Suprapubic skin (tissue), 4 donors: ENCODE results near the gene TAC1. TPM values are rescaled to one million over a fixed set of nuclear protein-coding genes. Genes with fewer than 3 reads are reported as not detected.
A peak's percentile ranks its signal among the peaks of the same experiment; 100 is the strongest.

Experiments used
- DNase-seq, 2 donors: peaks; one replicate each; pipeline ENCODE4 v3.0.0-alpha.2; 2019; ENCODE audit warnings: low spot score in 2 of 2
- H3K27ac ChIP-seq: fragments of 200-600 bp; sonication (generic); one replicate; pipeline ENCODE4 v1.5.1; 2019
- H3K27me3 ChIP-seq: fragments of 200-600 bp; sonication (generic); one replicate; pipeline ENCODE4 v1.5.1; 2019
- H3K36me3 ChIP-seq: fragments of 200-600 bp; sonication (generic); one replicate; pipeline ENCODE4 v1.5.1; 2019
- H3K4me1 ChIP-seq: fragments of 200-600 bp; sonication (generic); one replicate; pipeline ENCODE4 v1.5.1; 2019
- H3K4me3 ChIP-seq: fragments of 200-600 bp; sonication (generic); one replicate; pipeline ENCODE4 v1.5.1; 2019; ENCODE audit warnings: mild to moderate bottlenecking
- H3K9me3 ChIP-seq: fragments of 200-600 bp; sonication (generic); one replicate; pipeline ENCODE4 v1.5.1; 2019
- EP300 ChIP-seq: sonication (generic); formaldehyde crosslinking; IDR thresholded peaks from one replicate; pipeline ENCODE4 v1.6.1; 2017; ENCODE audit warnings: antibody characterized with exemption
- POLR2A ChIP-seq, 2 donors: fragments of 450-650 bp; IDR thresholded peaks; one replicate each; pipeline ENCODE4 v1.6.1; 2017; ENCODE audit warnings: antibody characterized with exemption in 2 of 2, mild to moderate bottlenecking in 2 of 2, moderate library complexity in 2 of 2
- POLR2AphosphoS5 ChIP-seq, 3 donors: sonication (generic); formaldehyde crosslinking; IDR thresholded peaks; one replicate each; pipeline ENCODE4 v1.6.1; 2017; ENCODE audit warnings: antibody characterized with exemption in 3 of 3
- WGBS: methylation state at CpG from one replicate; pipeline ENCODE4 v1.1.5; 2018; 5-methylcytosine and 5-hydroxymethylcytosine counted together
- total RNA-seq, 4 donors: library from RNA; depleted of rRNA; stranded (reverse); fragments of >200 nt; gene quantifications; one replicate each; pipeline ENCODE4 v1.1.0, GENCODE V29; 2016
- TF ChIP-seq, protein P1 (sequence below), 2 donors: fragments of 200-600 bp in 1 of 2; fragments of 450-650 bp in 1 of 2; sonication (generic) in 1 of 2; IDR thresholded peaks; one replicate each; pipeline ENCODE4 v1.5.1; 2016 to 2019; ENCODE audit warnings: antibody characterized with exemption in 2 of 2, mild to moderate bottlenecking in 1 of 2, moderate library complexity in 1 of 2

Gene TAC1, protein sequence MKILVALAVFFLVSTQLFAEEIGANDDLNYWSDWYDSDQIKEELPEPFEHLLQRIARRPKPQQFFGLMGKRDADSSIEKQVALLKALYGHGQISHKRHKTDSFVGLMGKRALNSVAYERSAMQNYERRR
- total RNA-seq, result 10 to 100 TPM in 1 of 4 donors, 1 to 10 TPM in 2, not detected in 1; 1.1 to 12.2 (median 1.7) TPM

- no peak for TF ChIP-seq POLR2AphosphoS5 (IDR thresholded peaks at IDR 0.05)
- TF ChIP-seq EP300, result no peak
- TF ChIP-seq POLR2A (IDR thresholded peaks at IDR 0.05), result no peak
- TF ChIP-seq, protein P1, sequence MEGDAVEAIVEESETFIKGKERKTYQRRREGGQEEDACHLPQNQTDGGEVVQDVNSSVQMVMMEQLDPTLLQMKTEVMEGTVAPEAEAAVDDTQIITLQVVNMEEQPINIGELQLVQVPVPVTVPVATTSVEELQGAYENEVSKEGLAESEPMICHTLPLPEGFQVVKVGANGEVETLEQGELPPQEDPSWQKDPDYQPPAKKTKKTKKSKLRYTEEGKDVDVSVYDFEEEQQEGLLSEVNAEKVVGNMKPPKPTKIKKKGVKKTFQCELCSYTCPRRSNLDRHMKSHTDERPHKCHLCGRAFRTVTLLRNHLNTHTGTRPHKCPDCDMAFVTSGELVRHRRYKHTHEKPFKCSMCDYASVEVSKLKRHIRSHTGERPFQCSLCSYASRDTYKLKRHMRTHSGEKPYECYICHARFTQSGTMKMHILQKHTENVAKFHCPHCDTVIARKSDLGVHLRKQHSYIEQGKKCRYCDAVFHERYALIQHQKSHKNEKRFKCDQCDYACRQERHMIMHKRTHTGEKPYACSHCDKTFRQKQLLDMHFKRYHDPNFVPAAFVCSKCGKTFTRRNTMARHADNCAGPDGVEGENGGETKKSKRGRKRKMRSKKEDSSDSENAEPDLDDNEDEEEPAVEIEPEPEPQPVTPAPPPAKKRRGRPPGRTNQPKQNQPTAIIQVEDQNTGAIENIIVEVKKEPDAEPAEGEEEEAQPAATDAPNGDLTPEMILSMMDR (IDR thresholded peaks at IDR 0.05), result no peak
Measured at GRCh38 chr7:97731736-97732564, at the start of gene TAC1. Gene TAC1, plus strand, starts transcription at chr7:97732086. Its CDS starts 527 bp downstream, at chr7:97732613.

DNA sequence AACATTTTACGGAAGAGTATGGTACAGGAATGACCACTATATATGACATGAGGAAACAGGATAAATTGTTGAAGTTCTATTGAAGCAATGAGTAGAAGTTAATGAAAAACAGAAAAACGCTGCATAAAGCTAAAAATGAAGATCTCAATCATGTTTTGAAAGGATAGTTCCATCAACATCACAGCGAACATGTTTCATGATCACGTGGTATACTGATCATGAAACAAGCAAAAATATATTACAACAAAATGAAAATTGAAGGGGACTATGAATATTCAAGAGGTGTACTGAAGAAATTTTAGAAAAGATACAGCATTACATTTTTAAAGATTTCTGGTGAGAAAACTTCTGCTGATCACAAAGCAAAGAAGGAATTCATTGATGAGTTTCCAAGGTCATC, 45.9 kb upstream of the TAC1 start:
- no peaks in the 10 kb centered on the region for H3K27me3 ChIP-seq
- TF ChIP-seq EP300 (no peak), POLR2A (IDR thresholded peaks at IDR 0.05) (no peak), POLR2AphosphoS5 (IDR thresholded peaks at IDR 0.05) (no peak)
- TF ChIP-seq, protein P1 (IDR thresholded peaks at IDR 0.05), result no peak
- H3K4me3 ChIP-seq, result no peak overlapping the region
- 75% methylated on average over 4 of the region's 4 CpGs for WGBS
- H3K4me1 ChIP-seq, result no peaks in the 10 kb centered on the region
- H3K36me3 ChIP-seq, result no peaks in the 10 kb centered on the region
- H3K9me3 ChIP-seq, result no peaks in the 10 kb centered on the region
- H3K27ac ChIP-seq, result no peak overlapping the region
- no peak for DNase-seq

More at GRCh38 chr7:97731736-97732564, at the start of gene TAC1:
- peak within 1 kb of the TSS; percentile 15 for H3K4me3 ChIP-seq
- peaks cover 24% of the 10 kb centered on the region for H3K4me1 ChIP-seq
- no peak for DNase-seq
- no peak within 1 kb of the TSS for H3K27ac ChIP-seq
- H3K36me3 ChIP-seq, result no peaks in the 10 kb centered on the region
- H3K27me3 ChIP-seq, result peaks cover 63% of the 10 kb centered on the region
- H3K9me3 ChIP-seq, result no peaks in the 10 kb centered on the region
- WGBS, result 4% methylated on average over 36 of the region's 57 CpGs

DNA sequence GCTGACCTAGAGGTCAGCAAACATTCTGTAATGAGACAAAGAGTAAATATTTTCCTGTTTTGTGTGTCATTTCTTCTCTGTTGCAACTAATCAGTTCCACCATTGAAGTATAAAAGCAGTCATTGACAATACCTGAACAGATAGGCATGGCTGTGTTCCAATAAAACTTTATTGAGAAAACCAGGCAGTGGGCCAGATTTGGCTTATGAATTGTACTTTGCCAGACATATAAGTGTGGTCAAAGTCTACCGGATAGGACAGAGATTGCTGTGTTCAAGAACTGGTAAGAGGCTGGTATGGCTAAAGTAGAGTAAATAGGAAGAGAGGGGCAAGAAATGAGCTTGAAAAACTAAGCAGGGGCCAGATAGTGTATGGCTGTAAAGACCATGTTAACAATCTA, 38.3 kb upstream of the TAC1 start:
- no peak for DNase-seq
- no peaks in the 10 kb centered on the region for H3K36me3 ChIP-seq
- H3K9me3 ChIP-seq, result peaks cover 3% of the 10 kb centered on the region
- no peaks in the 10 kb centered on the region for H3K27me3 ChIP-seq
- no peak for TF ChIP-seq POLR2A (IDR thresholded peaks at IDR 0.05)
- TF ChIP-seq, protein P1 (IDR thresholded peaks at IDR 0.05), result no peak
- no peak for TF ChIP-seq EP300
- no peak for TF ChIP-seq POLR2AphosphoS5 (IDR thresholded peaks at IDR 0.05)
- no peak overlapping the region for H3K27ac ChIP-seq
- H3K4me1 ChIP-seq, result no peaks in the 10 kb centered on the region
- WGBS, result 91% methylated on average over 1 of the region's 1 CpG
- no peak overlapping the region for H3K4me3 ChIP-seq

- WGBS, result 92% methylated on average over 2 of the region's 2 CpGs
- peaks cover 3% of the 10 kb centered on the region for H3K9me3 ChIP-seq
- no peak overlapping the region for H3K4me3 ChIP-seq
- no peak for DNase-seq
- H3K27ac ChIP-seq, result no peak overlapping the region
- TF ChIP-seq POLR2A (IDR thresholded peaks at IDR 0.05), result no peak
- TF ChIP-seq, protein P1 (IDR thresholded peaks at IDR 0.05), result no peak
- TF ChIP-seq EP300, result no peak
- TF ChIP-seq POLR2AphosphoS5 (IDR thresholded peaks at IDR 0.05), result no peak
- H3K27me3 ChIP-seq, result no peaks in the 10 kb centered on the region
- no peaks in the 10 kb centered on the region for H3K4me1 ChIP-seq
- no peaks in the 10 kb centered on the region for H3K36me3 ChIP-seq
Measured at GRCh38 chr7:97694355-97694754, 37.5 kb upstream of the TAC1 start.

DNA sequence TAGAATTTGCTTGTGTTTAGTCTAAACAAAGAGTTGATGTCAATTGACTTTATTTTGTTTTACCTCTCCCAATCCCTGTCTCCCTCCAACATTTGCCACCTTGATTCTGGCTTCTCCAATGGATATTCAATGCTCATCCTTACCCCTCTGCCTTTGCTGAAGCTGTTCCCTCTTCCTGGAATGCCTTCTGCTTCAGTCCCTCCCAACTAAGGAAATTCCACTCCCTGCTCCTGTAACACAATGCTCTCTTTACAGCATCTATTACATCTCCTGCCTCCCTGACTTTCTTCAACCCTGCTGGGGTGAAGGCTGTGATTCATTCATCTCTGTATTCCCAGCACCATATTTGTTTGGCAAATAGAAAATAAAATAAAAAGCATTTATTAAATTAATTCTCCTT, 34.5 kb upstream of the TAC1 start:
- H3K27ac ChIP-seq, result no peak overlapping the region
- H3K4me1 ChIP-seq, result no peaks in the 10 kb centered on the region
- DNase-seq, result no peak
- H3K4me3 ChIP-seq, result no peak overlapping the region
- H3K27me3 ChIP-seq, result no peaks in the 10 kb centered on the region
- H3K36me3 ChIP-seq, result no peaks in the 10 kb centered on the region
- TF ChIP-seq POLR2AphosphoS5 (IDR thresholded peaks at IDR 0.05) (no peak), EP300 (no peak), POLR2A (IDR thresholded peaks at IDR 0.05) (no peak)
- TF ChIP-seq, protein P1 (IDR thresholded peaks at IDR 0.05), result no peak
- peaks cover 8% of the 10 kb centered on the region for H3K9me3 ChIP-seq
